Loucy (cell line): ENCODE measurements around the gene KCNIP3.
"Not testable (repeated sequence)": the region's sequence is repeated elsewhere in the genome, so short reads cannot be mapped to it uniquely, and the experiment has no call there.

ENCODE experiments used
- CTCF ChIP-seq: fragments of 200-600 bp; sonication (generic); conservative IDR thresholded peaks from 2 replicates; pipeline ENCODE4 v1.5.1; 2014; ENCODE audit warnings: mild to moderate bottlenecking, antibody characterized with exemption, low read length
- EZH2phosphoT487 ChIP-seq: fragments of 200-600 bp; IDR thresholded peaks from 2 replicates; pipeline ENCODE4 v1.6.1; 2018; ENCODE audit warnings: antibody characterized with exemption, mild to moderate bottlenecking, moderate library complexity, borderline replicate concordance

- not testable (repeated sequence) for TF ChIP-seq CTCF, EZH2phosphoT487
Measured at GRCh38 chr2:95403824-95404223, 106.7 kb downstream of the KCNIP3 start.
